DOHH2 (cell line): ENCODE data around the gene TTLL7.
"Not testable (repeated sequence)": the region's sequence is repeated elsewhere in the genome, so short reads cannot be mapped to it uniquely, and the experiment has no call there.

Source experiments
- CTCF ChIP-seq: fragments of 200-600 bp; sonication (generic); IDR thresholded peaks from one replicate; pipeline ENCODE4 v1.5.1; 2014; ENCODE audit warnings: antibody characterized with exemption, mild to moderate bottlenecking, low read depth, low read length; ENCODE audit not compliant: poor library complexity, severe bottlenecking
- EZH2phosphoT487 ChIP-seq: fragments of 200-600 bp; sonication (generic); IDR thresholded peaks from 2 replicates; pipeline ENCODE4 v1.6.1; 2017; ENCODE audit warnings: borderline replicate concordance, mild to moderate bottlenecking, antibody characterized with exemption, low read length, moderate library complexity, mixed read lengths

- TF ChIP-seq CTCF, EZH2phosphoT487: not testable (repeated sequence)
Observed at GRCh38 chr1:83916094-83916493, 82.8 kb downstream of the TTLL7 start.
